Muscle layer of duodenum (tissue), 2 donors: ENCODE measurements around the gene HPN.
"Not testable (repeated sequence)": the region's sequence is repeated elsewhere in the genome, so short reads cannot be mapped to it uniquely, and the experiment has no call there.

Source experiments
- H3K27ac ChIP-seq: one replicate; pipeline ENCODE4 v1.7.0; 2013; ENCODE audit warnings: mild to moderate bottlenecking, low read length
- H3K27me3 ChIP-seq: one replicate; pipeline ENCODE4 v1.7.0; 2013; ENCODE audit warnings: low read depth, mild to moderate bottlenecking, control low read depth, low read length
- H3K36me3 ChIP-seq, 2 donors: one replicate each; pipeline ENCODE4 v1.7.0; 2013; ENCODE audit warnings: low read length in 2 of 2, control low read depth in 1 of 2, mild to moderate bottlenecking in 1 of 2; ENCODE audit not compliant: insufficient read depth in 2 of 2, control insufficient read depth in 1 of 2
- H3K4me1 ChIP-seq, 2 donors: one replicate each; pipeline ENCODE4 v1.7.0; 2013; ENCODE audit warnings: low read length in 2 of 2, mild to moderate bottlenecking in 2 of 2, control low read depth in 1 of 2, moderate library complexity in 1 of 2; ENCODE audit not compliant: insufficient read depth in 2 of 2, control insufficient read depth in 1 of 2
- H3K4me3 ChIP-seq, 2 donors: one replicate each; pipeline ENCODE4 v1.7.0; 2013; ENCODE audit warnings: low read length in 2 of 2, low read depth in 1 of 2, mild to moderate bottlenecking in 1 of 2
- H3K9me3 ChIP-seq, 2 donors: one replicate each; pipeline ENCODE4 v1.7.0; 2013; ENCODE audit warnings: low read length in 2 of 2, control low read depth in 1 of 2, mild to moderate bottlenecking in 1 of 2; ENCODE audit not compliant: control insufficient read depth in 1 of 2
- donor health status: healthy.

HPN gene

GRCh38 chr19:35000647-35001501 is 40.6 kb upstream of the HPN start:
- peak overlapping the region; percentile 77 to 86 for H3K4me3 ChIP-seq
- H3K4me1 ChIP-seq, result peaks cover 22 to 58% of the 10 kb centered on the region in 2 donors
- H3K36me3 ChIP-seq, result peaks cover 0 to 4% of the 10 kb centered on the region in 2 donors
- no peaks in the 10 kb centered on the region for H3K9me3 ChIP-seq
- H3K27me3 ChIP-seq, result no peaks in the 10 kb centered on the region
- H3K27ac ChIP-seq, result peak overlapping the region; percentile 88

- peaks cover 22 to 52% of the 10 kb centered on the region in 2 donors for H3K4me1 ChIP-seq
Measured at GRCh38 chr19:35002037-35002535, 39.4 kb upstream of the HPN start.

GRCh38 chr19:35004517-35005255 is 36.8 kb upstream of the HPN start:
- H3K4me3 ChIP-seq, result no peak overlapping the region
- H3K4me1 ChIP-seq, result peaks cover 18 to 35% of the 10 kb centered on the region in 2 donors
- H3K27ac ChIP-seq, result peak overlapping the region; percentile 14
- H3K9me3 ChIP-seq, result no peaks in the 10 kb centered on the region
- no peaks in the 10 kb centered on the region for H3K27me3 ChIP-seq
- peaks cover 10 to 13% of the 10 kb centered on the region in 2 donors for H3K36me3 ChIP-seq

More at GRCh38 chr19:35002037-35002535, 39.4 kb upstream of the HPN start:
- peaks cover 4 to 6% of the 10 kb centered on the region in 2 donors for H3K36me3 ChIP-seq
- peak overlapping the region; percentile 56 for H3K27ac ChIP-seq
- H3K27me3 ChIP-seq, result no peaks in the 10 kb centered on the region
- peak overlapping the region; percentile 40 to 86 for H3K4me3 ChIP-seq
- H3K9me3 ChIP-seq, result no peaks in the 10 kb centered on the region

GRCh38 chr19:35005256-35005977 is 36.1 kb upstream of the HPN start:
- no peaks in the 10 kb centered on the region for H3K27me3 ChIP-seq
- H3K4me3 ChIP-seq, result no peak overlapping the region
- H3K9me3 ChIP-seq, result no peaks in the 10 kb centered on the region
- peaks cover 18 to 31% of the 10 kb centered on the region in 2 donors for H3K4me1 ChIP-seq
- H3K36me3 ChIP-seq, result peaks cover 17 to 21% of the 10 kb centered on the region in 2 donors
- peak overlapping the region; percentile 31 for H3K27ac ChIP-seq

GRCh38 chr19:35006007-35006341 is 35.5 kb upstream of the HPN start:
- H3K36me3 ChIP-seq, result peaks cover 19 to 26% of the 10 kb centered on the region in 2 donors
- H3K9me3 ChIP-seq, H3K4me3 ChIP-seq, H3K27me3 ChIP-seq, H3K27ac ChIP-seq: not testable (repeated sequence)
- H3K4me1 ChIP-seq, result peaks cover 18 to 31% of the 10 kb centered on the region in 2 donors

GRCh38 chr19:35006342-35006998 is 35.1 kb upstream of the HPN start:
- Histone ChIP-seq H3K4me3 (no peak overlapping the region), H3K9me3 (no peaks in the 10 kb centered on the region), H3K36me3 (peaks cover 19 to 31% of the 10 kb centered on the region in 2 donors), H3K27me3 (no peaks in the 10 kb centered on the region), H3K4me1 (peaks cover 18 to 26% of the 10 kb centered on the region in 2 donors), H3K27ac (peak overlapping the region; percentile 40)

GRCh38 chr19:35006999-35007365 is 34.5 kb upstream of the HPN start:
- peak overlapping the region; percentile 40 for H3K27ac ChIP-seq
- H3K4me3 ChIP-seq, result no peak overlapping the region
- no peaks in the 10 kb centered on the region for H3K9me3 ChIP-seq
- no peaks in the 10 kb centered on the region for H3K27me3 ChIP-seq
- H3K4me1 ChIP-seq, result peaks cover 16 to 22% of the 10 kb centered on the region in 2 donors
- H3K36me3 ChIP-seq, result peaks cover 19 to 36% of the 10 kb centered on the region in 2 donors

GRCh38 chr19:35007427-35007826 is 34.1 kb upstream of the HPN start:
- not testable (repeated sequence) for H3K27me3 ChIP-seq, H3K4me3 ChIP-seq, H3K27ac ChIP-seq, H3K9me3 ChIP-seq
- Histone ChIP-seq H3K36me3 (peaks cover 19 to 41% of the 10 kb centered on the region in 2 donors), H3K4me1 (peaks cover 14 to 22% of the 10 kb centered on the region in 2 donors)

- H3K36me3 ChIP-seq, result peaks cover 23 to 45% of the 10 kb centered on the region in 2 donors
- no peaks in the 10 kb centered on the region for H3K9me3 ChIP-seq
- no peaks in the 10 kb centered on the region for H3K27me3 ChIP-seq
- H3K4me3 ChIP-seq, result no peak overlapping the region
- H3K27ac ChIP-seq, result no peak overlapping the region
- peaks cover 7 to 22% of the 10 kb centered on the region in 2 donors for H3K4me1 ChIP-seq
Measured at GRCh38 chr19:35008891-35009341, 32.6 kb upstream of the HPN start.

- H3K9me3 ChIP-seq, result no peaks in the 10 kb centered on the region
- no peak overlapping the region for H3K27ac ChIP-seq
- H3K36me3 ChIP-seq, result peaks cover 23 to 52% of the 10 kb centered on the region in 2 donors
- peaks cover 4 to 23% of the 10 kb centered on the region in 2 donors for H3K4me1 ChIP-seq
- H3K4me3 ChIP-seq, result no peak overlapping the region
- no peaks in the 10 kb centered on the region for H3K27me3 ChIP-seq
Measured at GRCh38 chr19:35009424-35010415, 31.8 kb upstream of the HPN start.
